Memory B cell (primary cell): Measurements from ENCODE around the gene MAPK8.

ENCODE experiments used
- ATAC-seq: fragments of 150-1000 bp; cut with Tn5 transposase; 2 replicates; pipeline ENCODE4 v1.10.0; 2021; ENCODE audit warnings: low read depth, mild to moderate bottlenecking, moderate library complexity
- DNase-seq, 2 donors: peaks; one replicate each; pipeline ENCODE4 v3.0.0; 2022; ENCODE audit warnings: low spot score in 2 of 2
- H3K27ac Mint-ChIP-seq: one replicate; pipeline ENCODE4 v1.8.0; 2022; ENCODE audit warnings: mild to moderate bottlenecking, moderate library complexity, mixed read lengths
- H3K27me3 Mint-ChIP-seq: one replicate; pipeline ENCODE4 v1.8.0; 2022; ENCODE audit warnings: mixed read lengths
- H3K36me3 Mint-ChIP-seq: one replicate; pipeline ENCODE4 v1.8.0; 2022; ENCODE audit warnings: mild to moderate bottlenecking, mixed read lengths
- H3K4me1 Mint-ChIP-seq: one replicate; pipeline ENCODE4 v1.8.0; 2022; ENCODE audit warnings: mixed read lengths
- H3K4me3 Mint-ChIP-seq: one replicate; pipeline ENCODE4 v1.8.0; 2022; ENCODE audit warnings: mild to moderate bottlenecking, moderate library complexity, mixed read lengths
- H3K9me3 Mint-ChIP-seq: one replicate; pipeline ENCODE4 v1.8.0; 2022; ENCODE audit warnings: mixed read lengths

Gene MAPK8

GRCh38 chr10:48363617-48364355 is 57.3 kb downstream of the MAPK8 start:
- Mint-ChIP-seq H3K36me3 (peaks cover 5% of the 10 kb centered on the region), H3K4me3 (no peak overlapping the region), H3K4me1 (peaks cover 9% of the 10 kb centered on the region), H3K9me3 (no peaks in the 10 kb centered on the region), H3K27ac (no peak overlapping the region), H3K27me3 (no peaks in the 10 kb centered on the region)
- peak in 1 of 2 donors; percentile 11 for DNase-seq
- ATAC-seq, result peak; percentile 48

DNA sequence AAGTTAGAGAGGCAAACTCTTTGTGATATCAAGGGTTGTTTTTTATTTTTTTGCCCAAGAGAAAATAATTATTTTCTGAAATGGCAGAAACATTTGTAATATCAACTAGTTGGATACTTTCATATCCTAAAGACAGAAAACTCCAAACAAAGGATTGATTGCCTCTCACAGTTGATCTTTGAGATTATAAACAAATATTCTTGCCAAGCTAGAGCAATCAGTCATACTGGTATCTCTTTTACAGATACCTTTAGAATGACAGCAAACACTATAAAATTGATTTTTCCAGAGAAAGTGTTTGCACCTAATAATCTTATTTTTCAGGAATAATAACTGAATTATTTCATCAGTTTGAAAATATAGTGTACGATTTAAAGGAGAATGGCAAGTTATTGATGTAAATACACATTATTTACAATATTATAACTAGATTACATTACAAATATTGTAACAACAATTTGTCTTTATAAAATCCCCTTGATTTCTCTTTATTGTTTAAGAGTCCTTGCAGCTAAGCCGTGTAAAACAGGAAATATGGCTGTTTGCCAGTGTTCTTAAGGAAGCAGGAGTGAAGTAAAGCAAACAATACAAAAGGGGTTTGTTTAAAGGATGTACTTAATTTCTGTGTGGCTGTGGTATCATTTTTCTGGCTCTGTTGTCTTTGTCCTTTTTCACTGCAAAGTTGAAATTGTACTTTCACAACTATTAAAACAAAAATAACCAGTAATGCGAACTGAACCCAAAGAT is 58.4 kb downstream of the MAPK8 start:
- no peaks in the 10 kb centered on the region for H3K27me3 Mint-ChIP-seq
- peaks cover 5% of the 10 kb centered on the region for H3K36me3 Mint-ChIP-seq
- no peak for ATAC-seq
- DNase-seq, result no peak
- H3K9me3 Mint-ChIP-seq, result no peaks in the 10 kb centered on the region
- no peak overlapping the region for H3K4me3 Mint-ChIP-seq
- H3K4me1 Mint-ChIP-seq, result peaks cover 9% of the 10 kb centered on the region
- no peak overlapping the region for H3K27ac Mint-ChIP-seq

- DNase-seq (no peak), ATAC-seq (no peak)
- Mint-ChIP-seq H3K4me1 (peaks cover 8% of the 10 kb centered on the region), H3K9me3 (no peaks in the 10 kb centered on the region), H3K36me3 (peaks cover 5% of the 10 kb centered on the region), H3K4me3 (no peak overlapping the region), H3K27me3 (no peaks in the 10 kb centered on the region), H3K27ac (no peak overlapping the region)
Measured at GRCh38 chr10:48365668-48366067, 59.2 kb downstream of the MAPK8 start.

GRCh38 chr10:48366261-48366660 is 59.8 kb downstream of the MAPK8 start:
- Mint-ChIP-seq H3K4me1 (peaks cover 6% of the 10 kb centered on the region), H3K27ac (no peak overlapping the region), H3K4me3 (no peak overlapping the region), H3K27me3 (no peaks in the 10 kb centered on the region), H3K36me3 (peaks cover 5% of the 10 kb centered on the region), H3K9me3 (no peaks in the 10 kb centered on the region)
- DNase-seq (no peak), ATAC-seq (no peak)

GRCh38 chr10:48369501-48369900 is 63.0 kb downstream of the MAPK8 start:
- Mint-ChIP-seq H3K36me3 (peaks cover 9% of the 10 kb centered on the region), H3K27me3 (no peaks in the 10 kb centered on the region), H3K4me1 (peaks cover 5% of the 10 kb centered on the region), H3K4me3 (no peak overlapping the region), H3K27ac (no peak overlapping the region), H3K9me3 (peaks cover 8% of the 10 kb centered on the region)
- DNase-seq (no peak), ATAC-seq (no peak)

- peaks cover 7% of the 10 kb centered on the region for H3K36me3 Mint-ChIP-seq
- H3K4me1 Mint-ChIP-seq, result peaks cover 3% of the 10 kb centered on the region
- no peak for DNase-seq
- H3K4me3 Mint-ChIP-seq, result no peak overlapping the region
- H3K27ac Mint-ChIP-seq, result no peak overlapping the region
- no peak for ATAC-seq
- H3K27me3 Mint-ChIP-seq, result no peaks in the 10 kb centered on the region
- peaks cover 13% of the 10 kb centered on the region for H3K9me3 Mint-ChIP-seq
Measured at GRCh38 chr10:48377751-48378530, 71.5 kb downstream of the MAPK8 start.

DNA sequence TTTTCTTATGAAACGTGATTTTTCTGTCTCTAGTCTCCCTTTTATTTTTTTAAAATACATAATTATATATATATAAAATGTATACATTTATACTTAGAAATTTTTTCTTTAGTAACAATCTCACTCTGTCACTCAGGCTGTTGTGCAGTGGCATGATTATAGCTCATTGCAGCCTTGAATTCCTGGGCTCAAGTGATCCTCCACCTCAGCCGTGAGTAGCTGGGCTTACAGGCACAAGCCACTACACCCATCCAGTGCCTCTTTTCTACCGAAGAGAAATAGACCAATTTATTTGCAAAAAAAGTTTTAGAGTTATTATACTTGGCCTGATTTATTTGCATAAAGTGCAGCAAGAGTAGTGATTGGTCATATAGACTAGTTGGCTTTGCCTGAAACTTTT is 72.2 kb downstream of the MAPK8 start:
- Mint-ChIP-seq H3K27ac (no peak overlapping the region), H3K27me3 (no peaks in the 10 kb centered on the region), H3K4me3 (no peak overlapping the region), H3K36me3 (peaks cover 7% of the 10 kb centered on the region), H3K4me1 (peaks cover 5% of the 10 kb centered on the region), H3K9me3 (peaks cover 13% of the 10 kb centered on the region)
- ATAC-seq, result no peak
- no peak for DNase-seq

- DNase-seq, result no peak
- Mint-ChIP-seq H3K27me3 (no peaks in the 10 kb centered on the region), H3K4me1 (peaks cover 2% of the 10 kb centered on the region), H3K9me3 (peaks cover 3% of the 10 kb centered on the region), H3K27ac (no peak overlapping the region), H3K4me3 (no peak overlapping the region), H3K36me3 (peaks cover 7% of the 10 kb centered on the region)
- ATAC-seq, result no peak
Measured at GRCh38 chr10:48381971-48382370, 75.5 kb downstream of the MAPK8 start.

DNA sequence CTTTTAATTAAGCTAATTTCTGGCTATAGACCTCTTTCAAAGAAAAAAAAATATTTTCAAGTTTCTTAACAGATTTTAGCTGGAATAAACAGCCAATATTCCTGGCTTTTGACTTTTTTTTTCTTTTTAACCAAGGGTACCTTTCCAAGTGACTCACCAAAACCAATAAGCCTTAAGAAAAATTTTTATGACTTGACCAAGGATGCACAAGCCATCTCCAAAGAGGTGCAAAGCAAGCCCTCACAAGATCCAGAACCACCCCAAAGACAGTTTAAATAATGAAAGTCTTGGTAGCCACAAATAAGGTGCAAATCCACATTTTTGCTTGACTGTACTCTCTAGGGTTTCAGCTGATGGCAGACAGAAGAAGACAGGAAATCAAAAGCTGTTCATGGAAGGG is 76.5 kb downstream of the MAPK8 start:
- Mint-ChIP-seq H3K9me3 (peaks cover 2% of the 10 kb centered on the region), H3K27me3 (no peaks in the 10 kb centered on the region), H3K4me1 (peaks cover 5% of the 10 kb centered on the region), H3K4me3 (no peak overlapping the region), H3K27ac (no peak overlapping the region), H3K36me3 (peaks cover 7% of the 10 kb centered on the region)
- no peak for ATAC-seq
- no peak for DNase-seq

DNA sequence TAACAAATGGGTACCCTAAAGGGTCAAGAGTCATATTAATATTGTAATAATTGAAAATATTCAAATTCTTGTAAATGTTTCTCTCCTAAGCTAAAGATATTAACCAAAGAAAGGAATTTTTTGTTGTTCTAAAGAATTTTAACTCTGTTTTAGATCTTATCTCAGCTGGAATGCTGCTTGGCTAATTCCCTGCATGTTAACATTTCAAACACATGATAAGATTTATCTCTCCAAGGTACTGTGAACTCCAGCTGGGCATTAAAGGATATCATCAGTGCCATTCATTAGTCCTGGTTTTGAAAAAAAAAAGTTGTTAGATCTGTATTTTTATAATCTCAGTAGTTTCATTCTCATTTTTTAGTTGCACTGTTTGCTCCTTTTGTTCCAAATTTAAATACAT is 76.9 kb downstream of the MAPK8 start:
- Mint-ChIP-seq H3K9me3 (peaks cover 2% of the 10 kb centered on the region), H3K4me3 (no peak overlapping the region), H3K27ac (no peak overlapping the region), H3K27me3 (no peaks in the 10 kb centered on the region), H3K36me3 (peaks cover 5% of the 10 kb centered on the region), H3K4me1 (peaks cover 5% of the 10 kb centered on the region)
- ATAC-seq (no peak), DNase-seq (no peak)

GRCh38 chr10:48384699-48384982 is 78.2 kb downstream of the MAPK8 start:
- H3K27ac Mint-ChIP-seq, result no peak overlapping the region
- no peak overlapping the region for H3K4me3 Mint-ChIP-seq
- H3K27me3 Mint-ChIP-seq, result no peaks in the 10 kb centered on the region
- DNase-seq (no peak), ATAC-seq (no peak)
- H3K36me3 Mint-ChIP-seq, result peaks cover 5% of the 10 kb centered on the region
- H3K4me1 Mint-ChIP-seq, result peaks cover 10% of the 10 kb centered on the region
- peaks cover 2% of the 10 kb centered on the region for H3K9me3 Mint-ChIP-seq

GRCh38 chr10:48389272-48389671 is 82.8 kb downstream of the MAPK8 start:
- Mint-ChIP-seq H3K9me3 (no peaks in the 10 kb centered on the region), H3K27me3 (no peaks in the 10 kb centered on the region), H3K4me3 (no peak overlapping the region), H3K36me3 (no peaks in the 10 kb centered on the region), H3K27ac (no peak overlapping the region), H3K4me1 (peaks cover 21% of the 10 kb centered on the region)
- DNase-seq (no peak), ATAC-seq (no peak)

- H3K9me3 Mint-ChIP-seq, result no peaks in the 10 kb centered on the region
- DNase-seq, result no peak
- H3K27ac Mint-ChIP-seq, result no peak overlapping the region
- H3K4me1 Mint-ChIP-seq, result peaks cover 21% of the 10 kb centered on the region
- ATAC-seq, result no peak
- H3K4me3 Mint-ChIP-seq, result no peak overlapping the region
- H3K27me3 Mint-ChIP-seq, result no peaks in the 10 kb centered on the region
- no peaks in the 10 kb centered on the region for H3K36me3 Mint-ChIP-seq
Measured at GRCh38 chr10:48389846-48390557, 83.5 kb downstream of the MAPK8 start.

- H3K27me3 Mint-ChIP-seq, result no peaks in the 10 kb centered on the region
- no peak overlapping the region for H3K4me3 Mint-ChIP-seq
Measured at GRCh38 chr10:48390558-48390871, 84.0 kb downstream of the MAPK8 start.

More at GRCh38 chr10:48390558-48390871, 84.0 kb downstream of the MAPK8 start:
- Mint-ChIP-seq H3K27ac (no peak overlapping the region), H3K4me1 (peaks cover 21% of the 10 kb centered on the region), H3K9me3 (no peaks in the 10 kb centered on the region), H3K36me3 (no peaks in the 10 kb centered on the region)
- DNase-seq (no peak), ATAC-seq (no peak)
